Measurements from ENCODE around the gene SOBP.

- no peak for TF ChIP-seq POLR2A (IDR thresholded peaks at IDR 0.05)
- no peak for TF ChIP-seq CTCF (IDR thresholded peaks at IDR 0.05)
- no peak for TF ChIP-seq EP300 (IDR thresholded peaks at IDR 0.05)
- no peak for TF ChIP-seq POLR2AphosphoS5 (IDR thresholded peaks at IDR 0.05)
Measured at GRCh38 chr6:107511511-107511993, 21.6 kb downstream of the SOBP start.
